DOHH2 (cell line): ENCODE results near the gene TTC21B.

ENCODE experiments used
- H3F3A ChIP-seq: fragments of 200-600 bp; sonication (generic), shearing (Covaris generic); 2 replicates; pipeline ENCODE4 v1.6.0; 2016; ENCODE audit warnings: antibody characterized with exemption, mild to moderate bottlenecking; ENCODE audit not compliant: control insufficient read depth, insufficient read depth
- H3K27ac ChIP-seq: fragments of 200-600 bp; sonication (generic); 2 replicates; pipeline ENCODE4 v1.5.1; 2014; ENCODE audit warnings: low read depth, mild to moderate bottlenecking, low read length, moderate library complexity
- H3K27me3 ChIP-seq: fragments of 200-600 bp; sonication (generic); 2 replicates; pipeline ENCODE4 v1.6.1; 2014; ENCODE audit warnings: mild to moderate bottlenecking, low read length, mixed read lengths; ENCODE audit not compliant: control insufficient read depth
- H3K36me3 ChIP-seq: fragments of 200-600 bp; sonication (generic); 2 replicates; pipeline ENCODE4 v1.6.1; 2014; ENCODE audit warnings: mild to moderate bottlenecking, low read length, moderate library complexity, mixed read lengths; ENCODE audit not compliant: control insufficient read depth
- H3K4me1 ChIP-seq: fragments of 200-600 bp; sonication (generic); 2 replicates; pipeline ENCODE4 v1.6.1; 2014; ENCODE audit warnings: mild to moderate bottlenecking, low read length, mixed read lengths; ENCODE audit not compliant: control insufficient read depth
- H3K4me2 ChIP-seq: fragments of 200-600 bp; sonication (generic); 2 replicates; pipeline ENCODE4 v1.6.0; 2014; ENCODE audit warnings: mild to moderate bottlenecking, low read length, moderate library complexity
- H3K4me3 ChIP-seq: fragments of 200-600 bp; sonication (generic); 2 replicates; pipeline ENCODE4 v1.5.1; 2014; ENCODE audit warnings: mild to moderate bottlenecking, low read length, mixed read lengths
- H3K79me2 ChIP-seq: fragments of 200-600 bp; sonication (generic); 2 replicates; pipeline ENCODE4 v1.6.1; 2014; ENCODE audit warnings: mild to moderate bottlenecking, low read length, mixed read lengths; ENCODE audit not compliant: control insufficient read depth
- H3K9me2 ChIP-seq: fragments of 200-600 bp; sonication (generic); replicated peaks from 2 replicates; pipeline ENCODE4 v1.6.1; 2014; ENCODE audit warnings: mild to moderate bottlenecking, low read length, mixed read lengths; ENCODE audit not compliant: control insufficient read depth
- H3K9me3 ChIP-seq: fragments of 200-600 bp; sonication (generic); 2 replicates; pipeline ENCODE4 v1.6.1; 2014; ENCODE audit warnings: antibody characterized with exemption, low read length, mixed read lengths; ENCODE audit not compliant: control insufficient read depth, insufficient read depth
- H4K20me1 ChIP-seq: fragments of 200-600 bp; sonication (generic); 2 replicates; pipeline ENCODE4 v1.6.0; 2014; ENCODE audit warnings: low read depth, mild to moderate bottlenecking, antibody characterized with exemption, low read length, moderate library complexity; ENCODE audit not compliant: control insufficient read depth, insufficient read depth
- CTCF ChIP-seq: fragments of 200-600 bp; sonication (generic); IDR thresholded peaks from one replicate; pipeline ENCODE4 v1.5.1; 2014; ENCODE audit warnings: antibody characterized with exemption, mild to moderate bottlenecking, low read depth, low read length; ENCODE audit not compliant: poor library complexity, severe bottlenecking
- EZH2phosphoT487 ChIP-seq: fragments of 200-600 bp; sonication (generic); IDR thresholded peaks from 2 replicates; pipeline ENCODE4 v1.6.1; 2017; ENCODE audit warnings: borderline replicate concordance, mild to moderate bottlenecking, antibody characterized with exemption, low read length, moderate library complexity, mixed read lengths

Gene TTC21B

GRCh38 chr2:165827921-165828276 is 125.7 kb downstream of the TTC21B start:
- Histone ChIP-seq H3K4me1 (no peaks in the 10 kb centered on the region), H3K4me2 (no peak overlapping the region), H4K20me1 (no peaks in the 10 kb centered on the region), H3F3A (no peaks in the 10 kb centered on the region), H3K27ac (no peak overlapping the region), H3K4me3 (no peak overlapping the region), H3K79me2 (no peaks in the 10 kb centered on the region), H3K36me3 (no peaks in the 10 kb centered on the region), H3K9me3 (no peaks in the 10 kb centered on the region), H3K9me2 (no peaks in the 10 kb centered on the region), H3K27me3 (no peaks in the 10 kb centered on the region)
- TF ChIP-seq CTCF (no peak), EZH2phosphoT487 (no peak)

- Histone ChIP-seq H3K9me2 (no peaks in the 10 kb centered on the region), H3K79me2 (no peaks in the 10 kb centered on the region), H3K4me1 (no peaks in the 10 kb centered on the region), H4K20me1 (no peaks in the 10 kb centered on the region), H3K27ac (no peak overlapping the region), H3K4me2 (no peak overlapping the region), H3K9me3 (no peaks in the 10 kb centered on the region), H3K27me3 (no peaks in the 10 kb centered on the region), H3F3A (no peaks in the 10 kb centered on the region), H3K36me3 (no peaks in the 10 kb centered on the region), H3K4me3 (no peak overlapping the region)
- TF ChIP-seq CTCF, result no peak
- TF ChIP-seq EZH2phosphoT487, result no peak
These were observed 126.3 kb downstream of the TTC21B start for GRCh38 chr2:165827016-165827920.

- no peaks in the 10 kb centered on the region for H3K4me1 ChIP-seq
- TF ChIP-seq CTCF, result no peak
- TF ChIP-seq EZH2phosphoT487, result no peak
These were observed 128.5 kb downstream of the TTC21B start for GRCh38 chr2:165825041-165825440.

More at GRCh38 chr2:165825041-165825440, 128.5 kb downstream of the TTC21B start:
- H3K79me2 ChIP-seq, result no peaks in the 10 kb centered on the region
- H3K9me2 ChIP-seq, result no peaks in the 10 kb centered on the region
- no peaks in the 10 kb centered on the region for H3F3A ChIP-seq
- H3K27me3 ChIP-seq, result no peaks in the 10 kb centered on the region
- no peaks in the 10 kb centered on the region for H3K9me3 ChIP-seq
- H3K36me3 ChIP-seq, result no peaks in the 10 kb centered on the region
- H3K27ac ChIP-seq, result no peak overlapping the region
- no peaks in the 10 kb centered on the region for H4K20me1 ChIP-seq
- H3K4me3 ChIP-seq, result no peak overlapping the region
- no peak overlapping the region for H3K4me2 ChIP-seq
